H1 (cell line): ENCODE data around the gene MAFB. TPM values are rescaled to one million over a fixed set of nuclear protein-coding genes. Genes with fewer than 3 reads are reported as not detected.

Experiments
- CEBPB ChIP-seq: IDR thresholded peaks from 2 replicates; pipeline ENCODE4 v1.6.1; 2012; ENCODE audit warnings: low read depth, low read length
- RAD21 ChIP-seq, 2 experiments: IDR thresholded peaks in 1 of 2; conservative IDR thresholded peaks in 1 of 2; 2 replicates each; pipeline ENCODE4 v1.6.1; 2011; ENCODE audit warnings: low read depth in 2 of 2, low read length in 2 of 2, improper control_type of control experiment in 1 of 2, inconsistent platforms in 1 of 2, mild to moderate bottlenecking in 1 of 2, moderate library complexity in 1 of 2
- SP2 ChIP-seq: IDR thresholded peaks from 2 replicates; pipeline ENCODE4 v1.6.1; 2012; ENCODE audit warnings: mild to moderate bottlenecking, low read length, inconsistent platforms
- SRF ChIP-seq: IDR thresholded peaks from 2 replicates; pipeline ENCODE4 v1.6.1; 2011; ENCODE audit warnings: mild to moderate bottlenecking, low read depth, low read length, moderate library complexity
- TBP ChIP-seq: IDR thresholded peaks from 2 replicates; pipeline ENCODE4 v1.6.1; 2011; ENCODE audit warnings: low read depth, low read length, improper control_type of control experiment
- polyA plus RNA-seq, 7 experiments: library from polyadenylated mRNA; depleted of rRNA in 3 of 7; stranded (reverse) in 5 of 7; unstranded in 2 of 7; fragments of >200 nt in 5 of 7; fragments of 200-250 nt in 2 of 7; gene quantifications; 1 replicate in 5 of 7; 2 replicates in 1 of 7; 4 replicates in 1 of 7; pipeline versions ENCODE4 v1.2.1 to v1.2.3, GENCODE V29; 2011 to 2013; ENCODE audit warnings: missing spikeins in 2 of 7, mixed read lengths in 2 of 7
- total RNA-seq: library from RNA; stranded (reverse); fragmentation: NEBNext Ultra II Directional; extraction: Animal tissue kit (Norgen Biotek cat#: 25700); gene quantifications from 2 replicates; pipeline ENCODE4 v1.2.1, GENCODE V29; 2021
- TF ChIP-seq, protein P1 (sequence below): IDR thresholded peaks from 2 replicates; pipeline ENCODE4 v1.6.1; 2012; ENCODE audit warnings: inconsistent platforms
- TF ChIP-seq, protein P2 (sequence below): IDR thresholded peaks from 2 replicates; pipeline ENCODE4 v1.6.1; 2011; ENCODE audit warnings: low read depth, mild to moderate bottlenecking, low read length; ENCODE audit not compliant: insufficient read depth

Gene MAFB
- total and polyA plus RNA-seq, 2 of the 8 experiments (the other 6 are each of a cell fraction or from before 2014, with no cell fraction given), result 0.83 to 1.8 TPM

DNA sequence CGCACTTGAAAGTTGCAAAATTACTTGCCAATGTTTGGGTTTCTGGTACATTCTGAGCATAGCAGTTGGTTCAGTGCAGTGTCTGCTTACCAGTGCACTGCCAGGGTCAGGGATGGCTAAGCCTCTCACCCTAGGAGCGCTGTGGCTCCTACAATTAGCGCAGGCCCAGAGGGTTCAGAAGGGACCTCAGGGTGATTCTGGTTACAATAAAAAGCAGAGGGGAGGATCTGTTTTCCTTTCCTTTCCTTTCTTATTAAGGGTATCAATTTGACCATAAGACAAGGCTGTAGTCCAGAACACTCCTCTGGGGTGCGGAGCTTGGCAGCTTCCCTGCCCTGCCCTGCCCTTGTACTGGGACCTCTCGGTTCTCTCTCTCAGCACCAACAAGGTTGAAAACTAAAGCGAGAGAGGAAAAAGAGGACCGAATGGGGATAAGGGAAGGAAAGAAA lies 2.6 kb downstream of the MAFB start (continued):
- TF ChIP-seq RAD21 (IDR thresholded peaks at IDR 0.05 in 1 of 2, conservative IDR thresholded peaks at IDR 0.05 in 1 of 2; ENCODE audit: low read depth in 2 of 2, low read length in 2 of 2), result no peak
- no peak for TF ChIP-seq SP2
- no peak for TF ChIP-seq SRF
- TF ChIP-seq, protein P1, sequence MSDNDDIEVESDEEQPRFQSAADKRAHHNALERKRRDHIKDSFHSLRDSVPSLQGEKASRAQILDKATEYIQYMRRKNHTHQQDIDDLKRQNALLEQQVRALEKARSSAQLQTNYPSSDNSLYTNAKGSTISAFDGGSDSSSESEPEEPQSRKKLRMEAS, result no peak
- TF ChIP-seq, protein P2, sequence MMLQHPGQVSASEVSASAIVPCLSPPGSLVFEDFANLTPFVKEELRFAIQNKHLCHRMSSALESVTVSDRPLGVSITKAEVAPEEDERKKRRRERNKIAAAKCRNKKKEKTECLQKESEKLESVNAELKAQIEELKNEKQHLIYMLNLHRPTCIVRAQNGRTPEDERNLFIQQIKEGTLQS, result no peak
- no peak for TF ChIP-seq TBP
- TF ChIP-seq CEBPB, result no peak
